Fibroblast of skin of right quadriceps (primary cell): Measurements from ENCODE around the gene GRPEL2.

Experiments
- DNase-seq: peaks from one replicate; pipeline ENCODE4 v3.0.0-alpha.2; 2013

The GRPEL2 gene

GRCh38 chr5:149402291-149402690, 57.0 kb downstream of the GRPEL2 start:
- DNase-seq, result no peak
